22Rv1 (cell line): ENCODE data around the gene PDE9A.

ENCODE experiments used
- CTCF ChIP-seq: fragments of 450-650 bp; IDR thresholded peaks from 2 replicates; pipeline ENCODE4 v1.5.1; 2017; ENCODE audit warnings: mild to moderate bottlenecking
- ZFX ChIP-seq: fragments of 450-650 bp; IDR thresholded peaks from 2 replicates; pipeline ENCODE4 v1.6.1; 2017; ENCODE audit warnings: antibody characterized with exemption, borderline replicate concordance

GRCh38 chr21:42614396-42614795, 39.0 kb upstream of the PDE9A start:
- TF ChIP-seq CTCF (no peak), ZFX (no peak)
